ENCODE data around the gene BTBD8.

The BTBD8 gene

DNA sequence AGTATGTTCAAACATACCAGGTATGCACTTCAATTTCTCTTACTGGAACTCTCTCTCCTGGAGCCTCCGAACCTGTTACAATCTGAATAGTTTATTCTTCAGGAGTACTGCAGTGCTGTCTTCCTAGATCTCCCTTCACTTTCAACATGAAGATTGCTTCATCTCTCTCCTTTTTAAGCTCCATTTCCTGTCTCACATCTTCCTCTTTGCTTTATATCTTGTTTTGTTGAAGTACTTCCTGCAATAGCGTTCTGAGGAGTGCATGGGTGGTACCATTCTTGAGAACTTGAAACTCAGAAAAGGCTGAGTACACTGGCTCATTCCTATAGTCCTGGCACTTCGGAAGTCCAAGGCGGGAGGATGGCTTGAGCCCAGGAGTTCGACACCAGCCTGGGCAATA is 121.8 kb downstream of the BTBD8 start:
- DNase-seq: no peak

DNA sequence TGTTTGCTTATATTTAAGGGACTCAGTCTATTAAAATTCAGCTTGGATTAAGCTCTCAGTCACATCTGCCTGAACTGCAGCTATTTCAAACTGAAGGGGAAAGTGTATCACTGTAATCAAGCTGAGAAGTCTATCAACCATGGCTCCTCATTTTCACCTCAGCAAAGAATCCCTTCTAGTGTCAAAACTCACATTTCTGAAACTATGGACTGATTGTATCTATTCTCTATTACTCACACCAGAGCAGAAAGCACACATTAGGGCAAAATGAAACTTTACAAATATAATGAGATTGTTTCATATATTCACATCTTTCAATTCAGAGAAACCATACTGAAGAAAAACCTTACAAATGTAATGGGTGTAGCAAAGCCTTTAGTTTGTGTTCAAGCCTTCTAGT is 123.0 kb downstream of the BTBD8 start:
- no peak for DNase-seq

DNA sequence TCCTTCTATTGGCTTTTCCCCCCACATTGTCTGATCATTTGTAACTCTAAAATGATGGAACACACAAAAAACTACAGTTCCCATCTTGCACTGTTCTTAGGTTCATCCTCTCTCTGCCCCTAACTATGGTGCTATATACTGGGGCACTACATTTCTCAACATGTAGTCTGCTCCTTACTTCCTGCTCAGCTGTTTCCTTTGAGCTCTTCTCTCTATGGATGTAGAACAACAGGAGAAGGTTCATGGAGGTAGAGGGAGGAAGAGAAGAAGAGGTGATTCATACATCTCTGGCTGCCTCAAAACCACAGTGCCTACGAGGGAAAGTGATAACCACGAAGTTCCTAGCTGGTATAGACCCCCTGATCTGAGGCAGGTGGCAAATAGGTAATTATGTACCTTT is 130.6 kb downstream of the BTBD8 start:
- DNase-seq: no peak

DNA sequence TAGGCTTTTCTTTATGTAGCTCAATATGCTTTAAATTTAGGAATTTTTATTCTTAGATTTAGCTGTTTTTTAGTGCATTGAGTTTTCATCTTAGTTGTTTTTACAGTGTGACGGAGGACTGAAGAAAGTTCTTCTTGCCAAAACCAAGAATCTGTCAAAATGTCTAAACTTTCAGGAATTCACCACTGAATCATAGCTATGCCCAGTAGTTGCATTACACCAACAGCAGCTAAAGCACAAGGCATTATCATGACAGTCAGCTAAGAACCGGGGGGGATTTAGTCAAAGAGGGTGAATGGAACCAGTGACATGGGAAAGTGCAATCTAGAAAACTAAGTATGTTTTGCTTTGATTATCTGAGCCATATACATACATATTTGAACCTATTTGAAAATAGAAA is 131.0 kb downstream of the BTBD8 start:
- no peak for DNase-seq

DNA sequence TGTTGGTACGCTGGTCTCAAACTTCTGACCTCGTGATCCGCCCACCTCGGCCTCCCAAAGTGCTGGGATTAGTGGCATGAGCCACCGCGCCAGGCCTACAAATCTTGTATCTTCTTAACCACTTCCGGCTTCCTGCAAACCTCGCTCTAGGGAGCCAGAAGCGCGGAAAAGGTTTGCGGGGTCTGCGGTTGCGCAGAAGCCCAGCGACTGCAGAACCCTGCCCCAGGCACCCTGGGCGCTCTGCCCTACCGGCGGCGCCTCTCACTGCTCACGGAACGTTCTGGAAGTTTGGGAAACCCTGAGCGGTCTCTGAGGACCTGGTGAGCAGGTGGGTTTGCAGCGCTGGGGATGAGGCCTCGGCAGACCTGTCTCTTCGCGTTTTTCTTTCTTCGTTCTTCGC is 137.6 kb downstream of the BTBD8 start, which contains the start of gene C1orf146:
Gene C1orf146, plus strand, starts transcription at position 195 of the 400 bp plus-strand sequence. CDS start 13,506 bp downstream, outside the sequence.
- no peak for DNase-seq

DNA sequence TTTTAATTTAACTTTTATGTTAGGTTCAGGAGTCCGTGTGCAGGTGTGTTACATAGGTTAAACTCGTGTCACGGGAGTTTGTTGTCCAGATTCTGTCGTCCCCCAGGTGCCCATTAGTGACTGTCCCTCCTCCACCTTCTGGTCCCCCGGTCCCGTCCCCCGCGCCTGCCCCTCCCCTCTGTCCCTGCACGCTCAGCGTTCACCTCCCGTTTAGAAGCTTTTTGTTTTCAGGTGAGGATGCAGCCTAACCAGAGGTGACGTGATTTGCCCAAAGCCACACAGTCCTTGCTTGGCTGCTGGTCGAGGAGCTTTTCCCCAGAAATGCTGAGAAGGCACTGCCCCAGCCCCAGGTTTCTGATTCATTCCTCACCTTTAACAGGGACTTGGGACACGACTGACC is 138.4 kb downstream of the BTBD8 start:
- no peak for DNase-seq

DNA sequence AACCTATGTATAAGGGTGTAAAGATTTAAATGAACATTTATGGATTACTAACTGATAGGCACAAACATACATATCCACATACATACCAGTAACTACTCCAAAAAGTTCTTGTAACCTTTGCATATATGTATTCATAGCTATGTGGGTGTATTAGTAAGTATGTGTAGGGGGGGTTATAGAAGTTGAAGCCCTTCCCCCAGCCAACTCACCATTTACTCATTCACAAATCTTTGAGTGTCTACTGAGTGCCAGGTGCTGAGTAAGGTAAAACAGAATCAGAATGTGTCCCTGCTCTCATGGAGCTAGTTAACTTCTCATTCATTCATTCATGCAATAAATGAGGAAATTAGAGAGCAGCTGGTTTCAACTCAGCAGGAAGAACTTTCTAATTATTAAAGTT is 138.9 kb downstream of the BTBD8 start:
- no peak for DNase-seq

DNA sequence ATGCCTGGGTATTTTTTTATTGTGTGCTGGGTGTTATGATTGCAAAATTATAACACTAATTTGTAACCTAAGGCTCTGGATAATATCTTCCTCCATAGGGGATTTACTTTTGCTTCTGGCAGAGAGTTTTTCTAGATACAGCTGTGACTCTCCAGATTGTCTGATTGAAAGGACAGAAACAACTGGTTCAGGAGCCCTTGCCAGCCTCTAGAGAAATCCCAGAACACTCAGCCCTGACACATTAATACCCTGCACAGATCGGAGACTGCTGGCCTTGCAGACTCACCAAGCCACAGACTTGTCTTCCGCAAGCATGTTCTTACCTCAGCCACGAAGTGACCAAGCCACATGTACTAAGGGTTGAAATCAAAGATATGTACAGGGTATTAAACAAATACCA is 148.3 kb downstream of the BTBD8 start:
- DNase-seq: no peak

DNA sequence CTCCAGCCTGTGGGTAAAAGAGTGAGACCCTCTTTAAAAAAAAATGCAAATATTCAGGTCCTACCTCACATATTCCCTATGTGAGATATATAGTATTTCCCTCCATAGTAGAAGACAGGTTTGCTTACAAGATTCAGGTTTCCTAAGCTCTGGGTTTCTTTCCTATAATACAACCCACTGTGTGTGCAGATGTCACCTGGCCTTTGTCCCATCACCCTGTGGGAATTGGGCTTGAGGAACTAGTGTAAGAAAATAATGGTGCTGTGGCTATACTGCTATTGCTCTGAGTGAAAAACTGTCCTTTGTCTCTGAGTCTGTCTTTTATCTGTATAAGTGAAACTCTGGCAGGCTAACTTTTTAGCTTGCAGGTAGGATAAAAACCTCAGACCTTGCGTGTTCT is 150.6 kb downstream of the BTBD8 start:
- DNase-seq: no peak
